ENCODE results near the gene SLC22A7.

DNA sequence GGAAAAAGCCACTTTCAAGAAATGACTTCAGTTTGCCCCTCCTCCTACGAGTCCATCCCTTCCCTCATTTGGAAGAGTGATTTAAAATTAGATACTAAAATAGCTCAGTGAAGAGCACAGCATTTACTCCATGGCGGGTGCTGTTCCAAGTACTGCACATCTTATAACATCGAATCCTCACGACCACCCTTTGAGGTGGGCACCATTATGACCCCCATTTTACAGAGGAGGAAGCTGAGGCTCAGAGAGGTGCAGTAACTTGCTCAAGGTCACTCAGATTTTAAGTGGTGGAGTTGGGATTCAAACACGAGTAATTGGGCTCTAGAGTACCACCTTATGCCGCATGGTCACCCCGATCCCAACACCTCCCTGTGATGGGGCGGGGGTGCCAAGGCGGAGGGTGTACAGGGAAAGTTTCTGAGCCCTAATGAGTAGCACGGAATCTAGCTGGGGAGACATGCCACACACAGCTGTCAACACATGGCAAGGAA lies 29.2 kb upstream of the SLC22A7 start:
- TF ChIP-seq, protein P1, sequence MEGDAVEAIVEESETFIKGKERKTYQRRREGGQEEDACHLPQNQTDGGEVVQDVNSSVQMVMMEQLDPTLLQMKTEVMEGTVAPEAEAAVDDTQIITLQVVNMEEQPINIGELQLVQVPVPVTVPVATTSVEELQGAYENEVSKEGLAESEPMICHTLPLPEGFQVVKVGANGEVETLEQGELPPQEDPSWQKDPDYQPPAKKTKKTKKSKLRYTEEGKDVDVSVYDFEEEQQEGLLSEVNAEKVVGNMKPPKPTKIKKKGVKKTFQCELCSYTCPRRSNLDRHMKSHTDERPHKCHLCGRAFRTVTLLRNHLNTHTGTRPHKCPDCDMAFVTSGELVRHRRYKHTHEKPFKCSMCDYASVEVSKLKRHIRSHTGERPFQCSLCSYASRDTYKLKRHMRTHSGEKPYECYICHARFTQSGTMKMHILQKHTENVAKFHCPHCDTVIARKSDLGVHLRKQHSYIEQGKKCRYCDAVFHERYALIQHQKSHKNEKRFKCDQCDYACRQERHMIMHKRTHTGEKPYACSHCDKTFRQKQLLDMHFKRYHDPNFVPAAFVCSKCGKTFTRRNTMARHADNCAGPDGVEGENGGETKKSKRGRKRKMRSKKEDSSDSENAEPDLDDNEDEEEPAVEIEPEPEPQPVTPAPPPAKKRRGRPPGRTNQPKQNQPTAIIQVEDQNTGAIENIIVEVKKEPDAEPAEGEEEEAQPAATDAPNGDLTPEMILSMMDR (IDR thresholded peaks at IDR 0.05), result no peak
- no peak for TF ChIP-seq EZH2 (IDR thresholded peaks at IDR 0.05)

Data from neural progenitor cell (in vitro differentiated cells).